ENCODE measurements around the gene SPINT2.

- TF ChIP-seq TAF1 (IDR thresholded peaks at IDR 0.05; ENCODE audit: low read depth) = no peak
- no peak for TF ChIP-seq CTCF (IDR thresholded peaks at IDR 0.05; ENCODE audit: poor library complexity, severe bottlenecking)
- TF ChIP-seq EP300 (conservative IDR thresholded peaks at IDR 0.05; ENCODE audit: poor library complexity, severe bottlenecking) = no peak
- no peak for TF ChIP-seq SMC3 (conservative IDR thresholded peaks at IDR 0.05; ENCODE audit: poor library complexity)
- TF ChIP-seq RAD21 (conservative IDR thresholded peaks at IDR 0.05) = no peak
- TF ChIP-seq MXI1 (conservative IDR thresholded peaks at IDR 0.05; ENCODE audit: poor library complexity, severe bottlenecking) = no peak
- no peak for TF ChIP-seq REST (IDR thresholded peaks at IDR 0.05; ENCODE audit: borderline replicate concordance)
- no peak for TF ChIP-seq EZH2 (IDR thresholded peaks at IDR 0.05; ENCODE audit: borderline replicate concordance, insufficient read depth, low read length, poor library complexity, severe bottlenecking)
Observed at GRCh38 chr19:38248421-38248820, 16.0 kb upstream of the SPINT2 start.
